Keratinocyte (primary cell): ENCODE measurements around the gene CAMSAP1.

Experiments
- CTCF ChIP-seq, 3 experiments: IDR thresholded peaks in 1 of 3; conservative IDR thresholded peaks in 1 of 3; optimal IDR thresholded peaks in 1 of 3; 2 replicates in 2 of 3; 3 replicates in 1 of 3; pipeline versions ENCODE3 to v1.5.1; 2011; ENCODE audit warnings: low read length in 3 of 3, mild to moderate bottlenecking in 3 of 3, moderate library complexity in 2 of 3, control low read depth in 1 of 3, inconsistent platforms in 1 of 3; ENCODE audit not compliant: insufficient read depth in 2 of 3; ENCODE audit errors: extremely low read depth in 1 of 3
- EZH2 ChIP-seq: IDR thresholded peaks from one replicate; pipeline ENCODE4 v1.6.1; 2012; ENCODE audit warnings: inconsistent platforms, mild to moderate bottlenecking, low read length, moderate library complexity

GRCh38 chr9:135816651-135816970, 90.7 kb downstream of the CAMSAP1 start:
- TF ChIP-seq CTCF (optimal IDR thresholded peaks at IDR 0.05 in 1 of 3, IDR thresholded peaks at IDR 0.05 in 1 of 3, conservative IDR thresholded peaks at IDR 0.05 in 1 of 3; ENCODE audit: extremely low read depth in 1 of 3, insufficient read depth in 2 of 3, low read length in 3 of 3) = no peak
- TF ChIP-seq EZH2 = no peak
